Caco-2 (cell line): ENCODE data around the gene NDST3. TPM values are rescaled to one million over a fixed set of nuclear protein-coding genes. Genes with fewer than 3 reads are reported as not detected.

Experiments used
- BruUV-seq: library from RNA; stranded (reverse); fragments of 400-500 nt; replicated peaks from 2 replicates; lab custom pipeline; 2021; lab: Mats Ljungman, UMichigan
- CTCF ChIA-PET: fragments of 300-600 bp; sonication (Branson Sonifier 250); formaldehyde crosslinking; loops from one replicate; lab custom pipeline; 2022; ENCODE audit warnings: antibody characterized with exemption; lab: Charles Lee
- POLR2A ChIA-PET: fragments of 300-600 bp; sonication (Branson Sonifier 250); formaldehyde crosslinking; loops from one replicate; lab custom pipeline; 2022; ENCODE audit warnings: antibody characterized with exemption; lab: Charles Lee
- DNase-seq, 2 experiments: peaks; one replicate each; pipeline versions ENCODE4 v3.0.0 to v3.0.0-alpha.2; 2020 to 2022
- H3K27me3 ChIP-seq: replicated peaks from 2 replicates; pipeline ENCODE4 v1.6.0; 2011; ENCODE audit warnings: low read length; ENCODE audit not compliant: control insufficient read depth, insufficient read depth
- H3K36me3 ChIP-seq: 2 replicates; pipeline ENCODE4 v1.5.1; 2011; ENCODE audit warnings: low read length; ENCODE audit not compliant: control insufficient read depth, insufficient read depth
- H3K4me1 ChIP-seq: fragments of 250-450 bp; sonication (Bioruptor Pico); 2 replicates; pipeline ENCODE4 v1.5.1; 2020; ENCODE audit warnings: mild to moderate bottlenecking
- H3K4me3 ChIP-seq: 2 replicates; pipeline ENCODE4 v1.5.1; 2011; ENCODE audit warnings: low read depth, mild to moderate bottlenecking, control low read depth, low read length
- H3K9me3 ChIP-seq: fragments of 250-450 bp; sonication (Bioruptor Pico); 2 replicates; pipeline ENCODE4 v1.5.1; 2020; ENCODE audit warnings: mild to moderate bottlenecking, moderate library complexity
- H3K27ac Mint-ChIP-seq: one replicate; pipeline ENCODE4 v1.8.0; 2022; ENCODE audit warnings: mixed read lengths; ENCODE audit not compliant: unreplicated experiment
- H3K27me3 Mint-ChIP-seq: one replicate; pipeline ENCODE4 v1.8.0; 2022; ENCODE audit warnings: mixed read lengths; ENCODE audit not compliant: insufficient read depth, unreplicated experiment
- H3K36me3 Mint-ChIP-seq: one replicate; pipeline ENCODE4 v1.8.0; 2022; ENCODE audit warnings: mild to moderate bottlenecking, mixed read lengths; ENCODE audit not compliant: insufficient read depth, unreplicated experiment
- H3K4me1 Mint-ChIP-seq: one replicate; pipeline ENCODE4 v1.8.0; 2022; ENCODE audit warnings: low read depth, mixed read lengths; ENCODE audit not compliant: unreplicated experiment
- H3K4me3 Mint-ChIP-seq: one replicate; pipeline ENCODE4 v1.8.0; 2022; ENCODE audit warnings: mild to moderate bottlenecking, moderate library complexity, mixed read lengths; ENCODE audit not compliant: unreplicated experiment
- H3K9me3 Mint-ChIP-seq: one replicate; pipeline ENCODE4 v1.8.0; 2022; ENCODE audit warnings: mixed read lengths; ENCODE audit not compliant: unreplicated experiment
- CTCF ChIP-seq, 2 experiments: fragments of 200-600 bp in 1 of 2; IDR thresholded peaks; 1 replicate in 1 of 2; 2 replicates in 1 of 2; pipeline versions ENCODE4 v1.5.1 to v1.8.0; 2011 to 2022; ENCODE audit warnings: antibody characterized with exemption in 1 of 2, control low read depth in 1 of 2, inconsistent platforms in 1 of 2, low read depth in 1 of 2, low read length in 1 of 2, mild to moderate bottlenecking in 1 of 2, moderate library complexity in 1 of 2; ENCODE audit not compliant: insufficient read depth in 1 of 2, severe bottlenecking in 1 of 2, unreplicated experiment in 1 of 2
- intact Hi-C: fragments of 100-400 bp; cut with micrococcal nuclease; formaldehyde crosslinking; loops from one replicate; pipeline ENCODE4 v1.10.0; 2022; ENCODE audit not compliant: unreplicated experiment
- total RNA-seq: library from RNA; stranded (reverse); gene quantifications from 2 replicates; pipeline ENCODE4 v1.2.3, GENCODE V29; 2022

The NDST3 gene
- total RNA-seq, 1 experiment from 2014 or later = not detected

GRCh38 chr4:118180776-118181175 is 146.5 kb downstream of the NDST3 start:
- intact Hi-C loops = no loop called here
- no peak overlapping the region for H3K27ac Mint-ChIP-seq
- ChIA-PET CTCF (no interaction called here), POLR2A (no interaction called here)
- H3K4me1 ChIP-seq = peaks cover 7% of the 10 kb centered on the region; the same call in 1 of the 2 replicates
- H3K27me3 Mint-ChIP-seq = no peaks in the 10 kb centered on the region
- no peaks in the 10 kb centered on the region for H3K27me3 ChIP-seq
- no peak overlapping the region for H3K4me3 ChIP-seq
- no TSS peak for BruUV-seq
- no peak overlapping the region for H3K4me3 Mint-ChIP-seq
- no peaks in the 10 kb centered on the region for H3K9me3 Mint-ChIP-seq
- H3K36me3 ChIP-seq = no peaks in the 10 kb centered on the region
- no peaks in the 10 kb centered on the region for H3K9me3 ChIP-seq
- no peaks in the 10 kb centered on the region for H3K36me3 Mint-ChIP-seq
- TF ChIP-seq CTCF (IDR thresholded peaks at IDR 0.05; ENCODE audit: insufficient read depth in 1 of 2, low read depth in 1 of 2, low read length in 1 of 2, severe bottlenecking in 1 of 2, unreplicated experiment in 1 of 2) = no peak
- no peak for DNase-seq
- H3K4me1 Mint-ChIP-seq = peaks cover under 1% of the 10 kb centered on the region

GRCh38 chr4:118190903-118191302 is 156.6 kb downstream of the NDST3 start:
- Mint-ChIP-seq H3K27me3 (no peaks in the 10 kb centered on the region), H3K9me3 (no peaks in the 10 kb centered on the region), H3K36me3 (no peaks in the 10 kb centered on the region), H3K4me1 (no peaks in the 10 kb centered on the region), H3K4me3 (no peak overlapping the region), H3K27ac (no peak overlapping the region)
- BruUV-seq = no TSS peak
- Histone ChIP-seq H3K36me3 (no peaks in the 10 kb centered on the region), H3K27me3 (no peaks in the 10 kb centered on the region), H3K4me1 (no peaks in the 10 kb centered on the region), H3K9me3 (no peaks in the 10 kb centered on the region), H3K4me3 (no peak overlapping the region)
- no peak for TF ChIP-seq CTCF (IDR thresholded peaks at IDR 0.05; ENCODE audit: insufficient read depth in 1 of 2, low read depth in 1 of 2, low read length in 1 of 2, severe bottlenecking in 1 of 2, unreplicated experiment in 1 of 2)
- no peak for DNase-seq
- intact Hi-C loops = no loop called here
- ChIA-PET POLR2A (no interaction called here), CTCF (no interaction called here)

GRCh38 chr4:118193421-118193820 is 159.1 kb downstream of the NDST3 start:
- Histone ChIP-seq H3K4me3 (no peak overlapping the region), H3K27me3 (no peaks in the 10 kb centered on the region), H3K4me1 (no peaks in the 10 kb centered on the region), H3K9me3 (no peaks in the 10 kb centered on the region), H3K36me3 (no peaks in the 10 kb centered on the region)
- no peaks in the 10 kb centered on the region for H3K36me3 Mint-ChIP-seq
- TF ChIP-seq CTCF (IDR thresholded peaks at IDR 0.05; ENCODE audit: insufficient read depth in 1 of 2, low read depth in 1 of 2, low read length in 1 of 2, severe bottlenecking in 1 of 2, unreplicated experiment in 1 of 2) = no peak
- CTCF ChIA-PET = no interaction called here
- H3K4me1 Mint-ChIP-seq = no peaks in the 10 kb centered on the region
- no peak overlapping the region for H3K27ac Mint-ChIP-seq
- POLR2A ChIA-PET = no interaction called here
- no peak for DNase-seq
- no TSS peak for BruUV-seq
- H3K9me3 Mint-ChIP-seq = no peaks in the 10 kb centered on the region
- intact Hi-C loops = no loop called here
- H3K27me3 Mint-ChIP-seq = no peaks in the 10 kb centered on the region
- no peak overlapping the region for H3K4me3 Mint-ChIP-seq
